22Rv1 (cell line): ENCODE data around the gene GRIPAP1.

Experiments used
- H3K27ac ChIP-seq: fragments of 450-650 bp; 2 replicates; pipeline ENCODE4 v1.5.1; 2017
- ZFX ChIP-seq: fragments of 450-650 bp; IDR thresholded peaks from 2 replicates; pipeline ENCODE4 v1.6.1; 2017; ENCODE audit warnings: antibody characterized with exemption, borderline replicate concordance
- TF ChIP-seq, protein P1 (sequence below): fragments of 450-650 bp; IDR thresholded peaks from 2 replicates; pipeline ENCODE4 v1.5.1; 2017; ENCODE audit warnings: mild to moderate bottlenecking

GRIPAP1 gene

GRCh38 chrX:48933757-48934156 lies 68.3 kb downstream of the GRIPAP1 start:
- no peak overlapping the region for H3K27ac ChIP-seq

DNA sequence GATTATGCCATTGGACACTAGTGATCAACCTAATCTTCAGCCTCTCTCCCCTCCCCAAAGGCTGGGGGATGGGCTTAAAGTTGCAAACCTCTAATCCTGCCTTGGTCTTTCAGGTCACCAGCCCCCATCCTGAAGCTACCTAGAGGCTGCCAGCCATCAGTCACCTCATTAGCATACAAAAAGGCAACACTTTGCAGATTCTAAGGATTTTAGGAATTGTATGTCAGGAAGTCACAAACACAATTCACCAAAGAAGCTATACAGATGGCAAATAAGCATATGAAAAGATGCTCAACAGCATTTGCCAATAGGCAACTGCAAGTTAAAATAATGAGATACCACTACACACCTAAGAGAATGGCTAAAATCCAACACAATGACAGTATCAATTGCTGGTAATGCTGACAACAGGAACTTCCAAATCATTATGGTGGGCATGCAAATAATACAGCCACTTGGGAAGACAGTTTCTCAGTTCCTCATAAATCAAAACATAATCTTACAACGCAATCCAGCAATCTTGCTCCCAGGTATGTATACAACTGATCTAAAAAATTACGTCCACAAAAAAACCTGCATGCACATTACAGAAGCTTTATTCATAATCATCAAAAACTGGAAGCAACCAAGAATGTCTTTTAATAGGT lies 74.2 kb downstream of the GRIPAP1 start:
- H3K27ac ChIP-seq: no peak overlapping the region
- TF ChIP-seq, protein P1, sequence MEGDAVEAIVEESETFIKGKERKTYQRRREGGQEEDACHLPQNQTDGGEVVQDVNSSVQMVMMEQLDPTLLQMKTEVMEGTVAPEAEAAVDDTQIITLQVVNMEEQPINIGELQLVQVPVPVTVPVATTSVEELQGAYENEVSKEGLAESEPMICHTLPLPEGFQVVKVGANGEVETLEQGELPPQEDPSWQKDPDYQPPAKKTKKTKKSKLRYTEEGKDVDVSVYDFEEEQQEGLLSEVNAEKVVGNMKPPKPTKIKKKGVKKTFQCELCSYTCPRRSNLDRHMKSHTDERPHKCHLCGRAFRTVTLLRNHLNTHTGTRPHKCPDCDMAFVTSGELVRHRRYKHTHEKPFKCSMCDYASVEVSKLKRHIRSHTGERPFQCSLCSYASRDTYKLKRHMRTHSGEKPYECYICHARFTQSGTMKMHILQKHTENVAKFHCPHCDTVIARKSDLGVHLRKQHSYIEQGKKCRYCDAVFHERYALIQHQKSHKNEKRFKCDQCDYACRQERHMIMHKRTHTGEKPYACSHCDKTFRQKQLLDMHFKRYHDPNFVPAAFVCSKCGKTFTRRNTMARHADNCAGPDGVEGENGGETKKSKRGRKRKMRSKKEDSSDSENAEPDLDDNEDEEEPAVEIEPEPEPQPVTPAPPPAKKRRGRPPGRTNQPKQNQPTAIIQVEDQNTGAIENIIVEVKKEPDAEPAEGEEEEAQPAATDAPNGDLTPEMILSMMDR: no peak
- TF ChIP-seq ZFX: no peak

More at GRCh38 chrX:48933757-48934156, 68.3 kb downstream of the GRIPAP1 start:
- no peak for TF ChIP-seq ZFX
- TF ChIP-seq, protein P1: no peak

DNA sequence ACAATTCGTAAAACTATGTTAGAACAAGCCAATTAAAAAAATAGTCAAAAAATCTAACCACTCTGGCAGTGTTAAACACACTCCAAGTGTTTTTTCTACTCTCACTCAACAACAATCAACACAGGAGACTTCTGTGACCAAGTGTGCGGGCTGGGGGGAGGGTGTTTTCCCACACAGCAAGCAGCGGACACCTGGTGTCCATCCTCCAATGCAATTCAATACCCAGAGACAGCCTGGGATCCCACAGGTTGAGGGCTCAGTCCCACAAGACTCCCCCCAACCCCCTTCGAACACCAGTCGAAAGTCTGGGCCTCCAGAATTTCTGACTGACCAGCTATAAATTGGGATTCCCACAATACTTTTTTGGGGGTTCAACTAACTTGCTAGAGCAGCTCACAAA lies 74.9 kb downstream of the GRIPAP1 start:
- TF ChIP-seq, protein P1: no peak
- TF ChIP-seq ZFX: no peak
- no peak overlapping the region for H3K27ac ChIP-seq

GRCh38 chrX:48924270-48924669 lies 77.8 kb downstream of the GRIPAP1 start:
- TF ChIP-seq, protein P1: no peak
- no peak for TF ChIP-seq ZFX
- H3K27ac ChIP-seq: no peak overlapping the region

DNA sequence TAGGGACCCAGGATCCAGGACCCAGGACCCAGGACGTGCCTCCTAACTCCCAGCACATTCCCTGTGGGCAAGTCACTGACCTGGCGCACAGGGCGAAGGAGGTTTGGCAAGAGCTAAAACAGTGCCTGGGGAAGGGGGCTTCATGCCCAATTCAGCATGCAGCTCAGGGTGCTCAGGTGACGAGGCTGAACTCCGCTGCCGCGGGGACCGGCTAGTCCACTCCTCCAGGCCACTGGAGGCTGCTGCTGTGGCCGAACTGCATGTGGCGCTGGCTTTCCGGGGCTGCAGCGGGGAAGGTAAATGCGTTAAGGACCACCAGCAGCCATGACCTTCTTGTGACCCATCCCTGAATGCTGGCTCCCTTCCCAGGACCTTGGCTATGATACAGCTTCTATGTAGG lies 78.3 kb downstream of the GRIPAP1 start:
- no peak overlapping the region for H3K27ac ChIP-seq
- TF ChIP-seq, protein P1: no peak
- no peak for TF ChIP-seq ZFX
